SK-N-SH (cell line): ENCODE data around the gene CANX. TPM values are rescaled to one million over a fixed set of nuclear protein-coding genes. Genes with fewer than 3 reads are reported as not detected.

ENCODE experiments used
- CTCF ChIA-PET: fragments of 300-600, 350-600 bp; formaldehyde crosslinking; extraction: SDS; loops from one replicate; lab custom pipeline; 2021; lab: Yijun Ruan, JAX
- POLR2A ChIA-PET: fragments of 350-600 bp; sonication (Branson Sonifier 250); formaldehyde crosslinking; extraction: SDS; loops from one replicate; lab custom pipeline; 2020; ENCODE audit warnings: antibody characterized with exemption, inconsistent platforms; lab: Yijun Ruan, JAX
- DNase-seq: peaks from one replicate; pipeline ENCODE4 v3.0.0; 2012
- H2AFZ ChIP-seq: fragments of 200-600 bp; sonication (generic); 2 replicates; pipeline ENCODE4 v1.8.1; 2016; ENCODE audit warnings: antibody characterized with exemption, mild to moderate bottlenecking, low read depth
- H3F3A ChIP-seq: fragments of 200-600 bp; sonication (generic); replicated peaks from 2 replicates; pipeline ENCODE3; 2016; ENCODE audit warnings: antibody characterized with exemption, mild to moderate bottlenecking; ENCODE audit not compliant: insufficient read depth
- H3K27ac ChIP-seq, 2 experiments: fragments of 200-500 bp in 1 of 2; fragments of 200-600 bp in 1 of 2; sonication (Bioruptor generic) in 1 of 2; sonication (generic), shearing (Covaris generic) in 1 of 2; 2 replicates each; pipeline versions ENCODE4 v1.5.1 to v1.6.1; 2014 to 2016; ENCODE audit warnings: low read depth in 2 of 2, inconsistent platforms in 1 of 2, low read length in 1 of 2, mild to moderate bottlenecking in 1 of 2, mixed read lengths in 1 of 2
- H3K27me3 ChIP-seq: fragments of 200-600 bp; sonication (generic), shearing (Covaris generic); 2 replicates; pipeline ENCODE4 v1.6.1; 2016; ENCODE audit warnings: mixed run types; ENCODE audit not compliant: insufficient read depth
- H3K36me3 ChIP-seq, 2 experiments: fragments of 200-500 bp in 1 of 2; fragments of 200-600 bp in 1 of 2; sonication (Bioruptor generic) in 1 of 2; sonication (generic) in 1 of 2; replicated peaks in 1 of 2; 2 replicates each; pipeline versions ENCODE3 to v1.5.1; 2014 to 2016; ENCODE audit warnings: low read length in 1 of 2, mild to moderate bottlenecking in 1 of 2; ENCODE audit not compliant: insufficient read depth in 2 of 2, control insufficient read depth in 1 of 2
- H3K4me1 ChIP-seq, 2 experiments: fragments of 200-500 bp in 1 of 2; fragments of 200-600 bp in 1 of 2; sonication (Bioruptor generic) in 1 of 2; sonication (generic), shearing (Covaris generic) in 1 of 2; 2 replicates each; pipeline versions ENCODE4 v1.5.1 to v1.6.1; 2014 to 2016; ENCODE audit warnings: low read depth in 1 of 2, low read length in 1 of 2, mixed run types in 1 of 2; ENCODE audit not compliant: insufficient read depth in 2 of 2, control insufficient read depth in 1 of 2
- H3K4me2 ChIP-seq: fragments of 200-600 bp; sonication (generic), shearing (Covaris generic); 2 replicates; pipeline ENCODE4 v1.6.1; 2017; ENCODE audit warnings: mixed run types
- H3K4me3 ChIP-seq, 2 experiments: fragments of 200-500 bp in 1 of 2; fragments of 200-600 bp in 1 of 2; sonication (Bioruptor generic) in 1 of 2; sonication (generic), shearing (Covaris generic) in 1 of 2; 2 replicates each; pipeline versions ENCODE4 v1.5.1 to v1.8.1; 2014 to 2016; ENCODE audit warnings: low read depth in 2 of 2, inconsistent platforms in 1 of 2, low read length in 1 of 2, mild to moderate bottlenecking in 1 of 2, mixed read lengths in 1 of 2, moderate library complexity in 1 of 2
- H3K79me2 ChIP-seq: fragments of 200-600 bp; sonication (generic); 2 replicates; pipeline ENCODE4 v1.8.1; 2017; ENCODE audit warnings: mild to moderate bottlenecking; ENCODE audit not compliant: insufficient read depth
- H3K9ac ChIP-seq: fragments of 200-600 bp; sonication (generic); 2 replicates; pipeline ENCODE4 v1.6.1; 2017; ENCODE audit warnings: mixed run types
- H3K9me2 ChIP-seq: fragments of 200-600 bp; sonication (generic); 2 replicates; pipeline ENCODE4 v1.6.1; 2017; ENCODE audit warnings: mixed run types
- H3K9me3 ChIP-seq: fragments of 200-600 bp; sonication (generic); 2 replicates; pipeline ENCODE4 v1.6.1; 2017; ENCODE audit warnings: mixed run types, mild to moderate bottlenecking, moderate library complexity
- H4K20me1 ChIP-seq: fragments of 200-600 bp; sonication (generic); 2 replicates; pipeline ENCODE4 v1.6.1; 2017; ENCODE audit warnings: mild to moderate bottlenecking, mixed run types; ENCODE audit not compliant: insufficient read depth
- FOXJ3 ChIP-seq: sonication (generic); formaldehyde crosslinking; IDR thresholded peaks from 2 replicates; pipeline ENCODE4 v1.5.1; 2020; ENCODE audit warnings: mild to moderate bottlenecking, missing genetic modification reagents
- GABPA ChIP-seq: IDR thresholded peaks from 2 replicates; pipeline ENCODE4 v1.4.0; 2012; ENCODE audit warnings: low read depth, mild to moderate bottlenecking
- JUND ChIP-seq: IDR thresholded peaks from 2 replicates; pipeline ENCODE4 v1.4.0; 2012
- MEF2A ChIP-seq: IDR thresholded peaks from 2 replicates; pipeline ENCODE4 v1.4.0; 2012; ENCODE audit warnings: low read depth, borderline replicate concordance
- MXI1 ChIP-seq: IDR thresholded peaks from 2 replicates; pipeline ENCODE4 v1.6.1; 2012; ENCODE audit warnings: mild to moderate bottlenecking, low read depth, low read length, improper control_type of control experiment
- NFIC ChIP-seq: IDR thresholded peaks from 2 replicates; pipeline ENCODE4 v1.4.0; 2012; ENCODE audit warnings: borderline replicate concordance
- POLR2AphosphoS5 ChIP-seq: IDR thresholded peaks from 2 replicates; pipeline ENCODE4 v1.6.1; 2012; ENCODE audit warnings: low read depth, low read length
- RFX5 ChIP-seq: IDR thresholded peaks from 2 replicates; pipeline ENCODE4 v1.6.1; 2012; ENCODE audit warnings: mild to moderate bottlenecking, improper control_type of control experiment, low read length
- SIN3A ChIP-seq: IDR thresholded peaks from 2 replicates; pipeline ENCODE4 v1.6.1; 2012; ENCODE audit warnings: low read depth, mild to moderate bottlenecking, low read length, moderate library complexity, borderline replicate concordance
- SMC3 ChIP-seq: IDR thresholded peaks from 2 replicates; pipeline ENCODE4 v1.6.1; 2012; ENCODE audit warnings: low read depth, low read length, improper control_type of control experiment
- WGBS: methylation state at CpG from one replicate; pipeline ENCODE4 v1.1.6; 2017; ENCODE audit warnings: low lambda C conversion rate; 5-methylcytosine and 5-hydroxymethylcytosine counted together
- polyA plus RNA-seq, 3 experiments: library from polyadenylated mRNA; depleted of rRNA; stranded (reverse); fragments of >200 nt; gene quantifications; 2 replicates each; pipeline ENCODE4 v1.2.3, GENCODE V29; 2012
- TF ChIP-seq, protein P1 (sequence below): IDR thresholded peaks from 2 replicates; pipeline ENCODE4 v1.4.0; 2012; ENCODE audit warnings: low read depth
- TF ChIP-seq, protein P2 (sequence below): IDR thresholded peaks from 2 replicates; pipeline ENCODE4; 2012
- TF ChIP-seq, protein P3 (sequence below): fragments of 150-350 bp; IDR thresholded peaks from 2 replicates; pipeline ENCODE4 v1.6.1; 2017; ENCODE audit warnings: antibody characterized with exemption, low read length, low read depth, borderline replicate concordance
- TF ChIP-seq, protein P4 (sequence below): IDR thresholded peaks from 2 replicates; pipeline ENCODE4 v1.4.0; 2012; ENCODE audit warnings: low read depth, borderline replicate concordance
- TF ChIP-seq, protein P5 (sequence below): fragments of 200-600 bp; sonication (generic); IDR thresholded peaks from 2 replicates; pipeline ENCODE4 v1.6.1; 2017; ENCODE audit warnings: antibody characterized with exemption, mild to moderate bottlenecking, moderate library complexity

The CANX gene
- polyA plus RNA-seq, 1 of the 3 experiments (the other 2 are of a cell fraction): 215 TPM

DNA sequence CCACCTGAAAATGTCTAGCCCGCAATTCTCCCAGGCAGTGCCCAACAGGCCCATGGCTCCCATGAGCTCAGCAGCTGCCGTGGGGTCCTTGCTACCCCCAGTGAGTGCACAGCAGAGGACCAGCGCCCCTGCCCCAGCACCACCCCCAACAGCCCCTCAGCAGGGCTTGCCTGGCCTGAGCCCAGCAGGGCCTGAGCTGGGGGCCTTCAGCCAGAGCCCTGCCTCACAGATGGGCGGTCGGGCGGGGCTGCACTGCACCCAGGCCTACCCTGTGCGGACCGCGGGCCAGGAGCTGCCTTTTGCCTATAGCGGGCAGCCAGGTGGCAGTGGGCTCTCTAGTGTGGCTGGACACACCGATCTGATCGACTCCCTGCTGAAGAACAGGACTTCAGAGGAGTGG, 75.7 kb downstream of the CANX start:
- H3K9ac ChIP-seq: no peak overlapping the region
- no peaks in the 10 kb centered on the region for H4K20me1 ChIP-seq
- no peak overlapping the region for H3K27ac ChIP-seq
- no peaks in the 10 kb centered on the region for H3K9me2 ChIP-seq
- H3K36me3 ChIP-seq: peaks cover 44 to 78% of the 10 kb centered on the region in 2 experiments
- H3K9me3 ChIP-seq: no peaks in the 10 kb centered on the region
- TF ChIP-seq, protein P1, sequence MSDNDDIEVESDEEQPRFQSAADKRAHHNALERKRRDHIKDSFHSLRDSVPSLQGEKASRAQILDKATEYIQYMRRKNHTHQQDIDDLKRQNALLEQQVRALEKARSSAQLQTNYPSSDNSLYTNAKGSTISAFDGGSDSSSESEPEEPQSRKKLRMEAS: no peak
- no peak for TF ChIP-seq MEF2A
- TF ChIP-seq, protein P2, sequence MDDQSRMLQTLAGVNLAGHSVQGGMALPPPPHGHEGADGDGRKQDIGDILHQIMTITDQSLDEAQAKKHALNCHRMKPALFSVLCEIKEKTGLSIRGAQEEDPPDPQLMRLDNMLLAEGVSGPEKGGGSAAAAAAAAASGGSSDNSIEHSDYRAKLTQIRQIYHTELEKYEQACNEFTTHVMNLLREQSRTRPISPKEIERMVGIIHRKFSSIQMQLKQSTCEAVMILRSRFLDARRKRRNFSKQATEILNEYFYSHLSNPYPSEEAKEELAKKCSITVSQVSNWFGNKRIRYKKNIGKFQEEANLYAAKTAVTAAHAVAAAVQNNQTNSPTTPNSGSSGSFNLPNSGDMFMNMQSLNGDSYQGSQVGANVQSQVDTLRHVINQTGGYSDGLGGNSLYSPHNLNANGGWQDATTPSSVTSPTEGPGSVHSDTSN: no peak
- no peak for TF ChIP-seq SMC3
- TF ChIP-seq POLR2AphosphoS5: no peak
- TF ChIP-seq MXI1: no peak
- TF ChIP-seq SIN3A: no peak
- TF ChIP-seq, protein P3, sequence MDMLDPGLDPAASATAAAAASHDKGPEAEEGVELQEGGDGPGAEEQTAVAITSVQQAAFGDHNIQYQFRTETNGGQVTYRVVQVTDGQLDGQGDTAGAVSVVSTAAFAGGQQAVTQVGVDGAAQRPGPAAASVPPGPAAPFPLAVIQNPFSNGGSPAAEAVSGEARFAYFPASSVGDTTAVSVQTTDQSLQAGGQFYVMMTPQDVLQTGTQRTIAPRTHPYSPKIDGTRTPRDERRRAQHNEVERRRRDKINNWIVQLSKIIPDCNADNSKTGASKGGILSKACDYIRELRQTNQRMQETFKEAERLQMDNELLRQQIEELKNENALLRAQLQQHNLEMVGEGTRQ: no peak
- no peak for TF ChIP-seq FOXJ3 (CRISPR knock-in tag)
- TF ChIP-seq, protein P4, sequence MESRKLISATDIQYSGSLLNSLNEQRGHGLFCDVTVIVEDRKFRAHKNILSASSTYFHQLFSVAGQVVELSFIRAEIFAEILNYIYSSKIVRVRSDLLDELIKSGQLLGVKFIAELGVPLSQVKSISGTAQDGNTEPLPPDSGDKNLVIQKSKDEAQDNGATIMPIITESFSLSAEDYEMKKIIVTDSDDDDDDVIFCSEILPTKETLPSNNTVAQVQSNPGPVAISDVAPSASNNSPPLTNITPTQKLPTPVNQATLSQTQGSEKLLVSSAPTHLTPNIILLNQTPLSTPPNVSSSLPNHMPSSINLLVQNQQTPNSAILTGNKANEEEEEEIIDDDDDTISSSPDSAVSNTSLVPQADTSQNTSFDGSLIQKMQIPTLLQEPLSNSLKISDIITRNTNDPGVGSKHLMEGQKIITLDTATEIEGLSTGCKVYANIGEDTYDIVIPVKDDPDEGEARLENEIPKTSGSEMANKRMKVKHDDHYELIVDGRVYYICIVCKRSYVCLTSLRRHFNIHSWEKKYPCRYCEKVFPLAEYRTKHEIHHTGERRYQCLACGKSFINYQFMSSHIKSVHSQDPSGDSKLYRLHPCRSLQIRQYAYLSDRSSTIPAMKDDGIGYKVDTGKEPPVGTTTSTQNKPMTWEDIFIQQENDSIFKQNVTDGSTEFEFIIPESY: no peak
- no peak for TF ChIP-seq GABPA
- no peak for TF ChIP-seq NFIC
- no peak for TF ChIP-seq RFX5
- TF ChIP-seq, protein P5, sequence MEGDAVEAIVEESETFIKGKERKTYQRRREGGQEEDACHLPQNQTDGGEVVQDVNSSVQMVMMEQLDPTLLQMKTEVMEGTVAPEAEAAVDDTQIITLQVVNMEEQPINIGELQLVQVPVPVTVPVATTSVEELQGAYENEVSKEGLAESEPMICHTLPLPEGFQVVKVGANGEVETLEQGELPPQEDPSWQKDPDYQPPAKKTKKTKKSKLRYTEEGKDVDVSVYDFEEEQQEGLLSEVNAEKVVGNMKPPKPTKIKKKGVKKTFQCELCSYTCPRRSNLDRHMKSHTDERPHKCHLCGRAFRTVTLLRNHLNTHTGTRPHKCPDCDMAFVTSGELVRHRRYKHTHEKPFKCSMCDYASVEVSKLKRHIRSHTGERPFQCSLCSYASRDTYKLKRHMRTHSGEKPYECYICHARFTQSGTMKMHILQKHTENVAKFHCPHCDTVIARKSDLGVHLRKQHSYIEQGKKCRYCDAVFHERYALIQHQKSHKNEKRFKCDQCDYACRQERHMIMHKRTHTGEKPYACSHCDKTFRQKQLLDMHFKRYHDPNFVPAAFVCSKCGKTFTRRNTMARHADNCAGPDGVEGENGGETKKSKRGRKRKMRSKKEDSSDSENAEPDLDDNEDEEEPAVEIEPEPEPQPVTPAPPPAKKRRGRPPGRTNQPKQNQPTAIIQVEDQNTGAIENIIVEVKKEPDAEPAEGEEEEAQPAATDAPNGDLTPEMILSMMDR: no peak
- TF ChIP-seq JUND: no peak
- WGBS: 98% methylated on average over 5 of the region's 12 CpGs
- CTCF ChIA-PET: interaction anchor here (3.4 kb wide), 1 partner anchor 11 kb away, joined by 20 read pairs; no protein-coding TSS in a partner anchor
- no peaks in the 10 kb centered on the region for H3K27me3 ChIP-seq
- no peak overlapping the region for H3K4me2 ChIP-seq
- peaks cover 27% of the 10 kb centered on the region for H3K79me2 ChIP-seq
- H3K4me3 ChIP-seq: no peak overlapping the region
- H3F3A ChIP-seq: no peaks in the 10 kb centered on the region
- POLR2A ChIA-PET: no interaction called here
- H3K4me1 ChIP-seq: no peaks in the 10 kb centered on the region
- no peak for DNase-seq
- H2AFZ ChIP-seq: no peak overlapping the region
